DMS114 treated with DMSO at 0.1 percent for 48 hours (cell line): Measurements from ENCODE around the gene EEF1A2.
A peak's percentile ranks its signal among the peaks of the same experiment; 100 is the strongest.
"Not testable (repeated sequence)": the region's sequence is repeated elsewhere in the genome, so short reads cannot be mapped to it uniquely, and the experiment has no call there.

ENCODE experiments used
- DNase-seq: peaks from one replicate; lab custom pipeline; 2025; ENCODE audit not compliant: unreplicated experiment; lab: John Stamatoyannopoulos, UW

EEF1A2 gene

DNA sequence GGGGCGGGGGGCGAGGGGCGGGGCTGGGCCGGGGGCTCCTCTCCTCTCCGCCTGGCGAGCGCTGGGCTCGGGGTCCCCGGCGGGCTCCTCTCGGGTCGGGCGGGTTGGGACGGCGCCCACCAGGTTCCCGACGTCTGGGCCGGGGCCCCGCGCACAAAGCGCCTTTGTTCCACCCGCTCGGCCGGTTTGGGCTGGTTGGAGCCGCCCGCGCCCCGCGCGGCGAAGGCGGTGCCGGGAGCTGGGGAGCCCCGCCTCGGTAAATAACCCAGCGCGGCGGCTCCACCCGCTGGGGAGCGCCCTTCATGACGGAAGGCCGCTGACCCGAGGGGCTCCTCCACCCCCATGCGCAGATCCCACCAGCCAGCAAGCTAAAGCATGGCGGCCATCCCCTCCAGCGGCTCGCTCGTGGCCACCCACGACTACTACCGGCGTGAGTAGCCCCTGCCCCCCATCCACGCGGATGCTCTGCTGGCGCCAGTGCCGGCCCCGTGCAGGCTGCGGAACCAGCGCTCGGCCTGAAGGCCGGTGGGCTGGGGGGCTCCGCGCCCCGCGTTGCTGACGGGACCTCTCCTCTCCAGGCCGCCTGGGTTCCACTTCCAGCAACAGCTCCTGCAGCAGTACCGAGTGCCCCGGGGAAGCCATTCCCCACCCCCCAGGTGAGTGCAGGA, 22.2 kb upstream of the EEF1A2 start:
- DNase-seq = no peak

DNA sequence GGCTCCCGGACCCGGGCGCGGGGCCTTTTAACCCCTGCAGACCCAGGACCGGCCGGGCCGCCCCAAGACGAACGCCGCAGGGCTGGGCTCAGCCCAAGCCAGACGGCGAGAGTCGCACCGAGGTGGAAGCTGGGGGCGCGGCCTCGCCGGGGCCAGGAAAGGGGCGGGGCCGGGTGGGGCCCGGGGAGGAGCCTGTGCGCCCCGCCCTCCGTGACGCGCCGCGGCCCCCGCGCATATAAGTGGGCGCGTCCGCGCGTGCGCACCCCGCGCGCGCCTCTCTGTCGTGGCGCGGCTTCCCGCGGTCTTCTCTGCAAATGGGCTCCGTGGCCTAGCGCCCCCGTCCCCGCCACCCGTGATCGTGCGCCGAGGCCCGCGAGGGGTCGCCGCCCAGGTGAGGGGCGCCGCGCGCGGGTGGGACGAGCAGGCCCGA, 21.6 kb upstream of the EEF1A2 start, which contains the start of gene PPDPF:
Gene PPDPF, plus strand, starts transcription at position 262 of the 430 bp plus-strand sequence. CDS start 544 bp downstream, outside the sequence.
- no peak for DNase-seq

DNA sequence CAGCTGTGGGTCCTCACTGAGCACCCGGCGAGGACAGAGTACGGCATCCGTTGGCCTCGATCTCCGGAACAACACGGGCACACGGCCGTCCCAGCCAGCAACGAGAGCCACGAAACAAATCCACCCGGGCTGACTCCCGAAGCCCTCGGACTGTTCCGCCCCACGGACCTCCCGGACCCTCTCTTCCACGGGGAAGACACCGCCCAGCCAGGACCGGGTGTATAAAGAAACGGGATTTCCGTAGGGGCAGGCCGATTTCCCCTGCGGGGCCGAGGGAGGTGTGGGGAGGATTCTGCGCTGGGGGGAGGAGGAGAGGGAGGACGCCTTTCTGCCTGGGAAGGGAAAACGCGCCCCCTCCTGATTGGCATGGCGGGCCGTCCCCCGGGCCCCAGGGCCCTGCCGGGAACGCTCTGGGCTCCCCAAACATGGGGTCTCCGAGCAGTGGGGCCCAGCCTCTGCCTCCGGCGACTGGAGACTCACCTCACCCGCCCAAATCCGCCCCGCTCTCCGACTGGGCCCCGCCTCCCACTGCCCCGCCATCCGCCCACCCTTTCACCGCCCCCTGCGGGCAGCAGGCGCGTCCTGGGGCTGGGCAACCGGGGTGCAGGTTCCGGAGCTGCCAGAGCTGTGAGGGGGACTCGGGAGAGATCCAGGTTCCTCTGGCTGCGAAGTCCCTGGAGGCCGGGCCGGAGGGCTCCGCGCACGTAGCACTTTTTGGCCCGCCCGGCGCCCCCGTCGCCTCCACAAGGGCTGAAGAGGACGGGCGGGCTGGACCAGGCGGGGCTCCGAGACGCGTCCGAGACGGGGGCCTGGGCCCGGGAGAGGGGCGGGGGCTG, 21.0 kb upstream of the EEF1A2 start:
- DNase-seq = peak; percentile 48

DNA sequence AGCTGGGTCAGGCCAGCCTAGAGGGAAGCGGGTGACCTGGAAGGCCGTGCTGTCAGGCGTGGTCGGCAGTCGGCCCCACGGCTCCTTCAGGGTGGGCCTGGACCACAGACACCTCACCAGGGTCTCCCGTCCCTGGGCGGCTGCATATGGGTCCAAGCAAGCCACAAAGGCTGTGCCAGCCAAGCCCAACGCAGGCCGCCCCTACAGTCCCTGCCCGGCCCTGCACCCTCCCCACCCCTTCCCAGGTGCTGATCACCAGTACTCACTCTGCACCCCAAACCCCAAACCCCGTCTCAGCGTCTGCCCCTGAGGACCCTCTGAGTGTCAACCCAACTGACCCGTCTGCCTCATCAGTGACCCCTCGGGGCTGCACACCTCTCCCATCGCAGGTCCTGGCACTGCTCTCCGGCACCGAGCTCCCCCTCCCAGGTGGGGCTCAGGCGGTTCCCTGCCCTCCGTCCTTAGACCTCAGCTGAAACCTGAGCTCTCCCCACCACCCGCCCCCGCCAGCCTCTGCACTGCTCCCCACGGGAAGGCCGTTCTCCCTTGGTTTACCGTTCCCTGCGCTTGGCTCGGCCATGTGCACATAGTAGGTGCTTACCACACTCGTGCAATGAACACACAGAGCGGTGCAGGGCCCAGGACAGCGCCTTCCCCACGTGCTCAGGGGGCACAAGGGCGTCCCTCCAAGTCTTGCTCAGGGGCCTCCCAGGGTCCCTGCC, 20.2 kb upstream of the EEF1A2 start:
- no peak for DNase-seq

DNA sequence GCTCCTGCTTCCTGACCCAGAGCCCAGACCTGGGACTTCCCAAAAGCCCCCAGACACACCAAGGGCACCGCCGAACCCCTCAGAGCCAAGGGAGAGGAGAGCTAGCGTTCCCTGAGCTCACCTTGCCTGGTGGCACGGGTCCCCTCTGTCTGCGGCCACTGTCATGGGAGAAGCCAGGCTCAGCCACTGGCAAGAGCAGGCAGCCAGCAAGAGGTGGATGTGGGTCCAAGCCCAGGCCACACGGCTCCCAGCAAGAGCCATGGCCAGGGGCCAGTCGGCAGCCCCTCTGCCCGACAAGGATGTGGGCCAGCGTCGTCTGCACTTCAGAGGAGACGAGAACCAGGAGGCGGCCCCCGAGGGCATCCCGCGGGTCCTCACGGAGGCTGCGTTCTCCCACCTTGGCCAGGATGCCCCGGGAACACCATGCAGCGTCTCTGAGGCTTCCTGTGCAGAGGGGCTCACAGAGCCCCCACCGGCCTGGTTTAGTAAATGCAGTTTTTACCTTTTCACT, 19.5 kb upstream of the EEF1A2 start:
- no peak for DNase-seq

DNA sequence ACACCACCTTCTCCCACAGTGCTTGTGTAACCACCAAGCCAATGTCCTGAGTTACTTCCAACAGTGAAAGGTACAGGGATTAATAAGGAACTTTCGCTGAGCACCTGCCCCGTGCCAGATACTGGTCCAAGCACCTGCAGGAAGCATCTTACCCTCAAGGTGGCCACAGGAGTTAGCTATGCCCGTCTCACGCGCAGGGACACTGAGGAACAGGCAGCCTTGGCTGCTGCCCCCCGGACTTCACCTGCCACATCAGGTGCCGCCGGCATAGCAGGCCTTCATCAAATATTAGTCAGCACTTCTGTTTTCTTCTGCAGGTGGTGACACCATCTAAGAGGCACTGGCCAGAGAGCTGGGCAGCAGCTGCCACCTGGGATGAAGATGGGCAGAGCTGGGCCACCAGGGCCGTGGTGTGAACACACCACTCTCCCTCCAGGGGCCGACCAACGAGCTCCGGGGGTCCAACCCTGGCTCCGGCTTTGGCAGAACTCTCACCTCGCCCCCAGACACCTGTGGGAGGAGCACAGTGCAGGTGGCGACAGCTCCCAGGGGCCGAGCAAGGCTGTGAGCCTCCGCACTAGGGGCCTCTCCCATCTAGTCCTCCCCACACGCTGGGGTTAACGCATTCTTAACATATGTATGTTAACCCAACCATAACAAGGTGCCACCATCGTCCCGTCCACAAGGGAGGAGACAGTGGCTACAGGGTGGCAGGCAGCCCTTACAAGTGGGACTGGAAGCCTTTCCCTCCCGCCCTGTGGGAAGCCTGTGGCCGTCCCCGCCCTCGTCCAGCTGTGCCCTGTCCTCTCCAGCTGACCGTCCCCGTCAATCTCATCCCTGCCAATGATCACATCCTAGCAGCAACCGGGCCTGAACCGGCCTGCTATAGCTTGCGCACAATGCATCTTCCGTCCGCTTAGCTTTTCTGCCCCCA, 18.8 kb upstream of the EEF1A2 start:
- DNase-seq = no peak

DNA sequence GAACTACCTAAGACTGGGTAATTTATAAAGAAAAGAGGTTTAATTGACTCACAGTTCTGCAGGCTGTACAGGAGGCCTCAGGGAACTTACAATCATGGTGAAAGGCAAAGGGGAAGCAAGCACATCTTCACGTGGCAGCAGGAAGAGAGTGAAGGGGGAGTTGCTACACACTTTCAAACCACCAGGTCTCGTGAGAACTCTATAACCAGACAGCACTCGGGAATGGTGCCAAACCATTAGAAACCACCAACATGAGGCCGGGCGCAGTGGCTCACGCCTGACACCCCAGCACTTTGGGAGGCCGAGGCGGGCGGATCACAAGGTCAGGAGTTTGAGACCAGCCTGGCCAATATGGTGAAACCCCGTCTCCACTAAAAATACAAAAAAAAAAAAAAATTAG, 15.6 kb upstream of the EEF1A2 start:
- not testable (repeated sequence) for DNase-seq

DNA sequence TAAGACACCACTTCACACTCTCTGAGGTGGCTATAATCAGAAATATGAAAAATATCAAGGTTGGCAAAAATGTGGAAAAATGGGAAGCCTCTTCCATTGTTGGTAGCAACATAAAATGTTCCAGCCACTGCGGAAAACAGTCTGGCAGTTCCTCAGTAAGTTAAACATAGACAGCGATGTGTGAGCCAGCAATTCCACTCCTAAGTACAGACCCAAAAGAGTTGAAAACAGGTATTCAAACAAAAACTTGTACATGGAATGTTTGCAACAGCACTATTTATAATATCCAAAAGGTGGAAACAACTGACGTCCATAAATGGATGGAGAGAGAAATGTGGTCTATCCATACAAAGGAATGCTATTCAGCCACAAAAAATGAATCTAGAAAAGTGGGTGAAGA, 14.3 kb upstream of the EEF1A2 start:
- DNase-seq = no peak

DNA sequence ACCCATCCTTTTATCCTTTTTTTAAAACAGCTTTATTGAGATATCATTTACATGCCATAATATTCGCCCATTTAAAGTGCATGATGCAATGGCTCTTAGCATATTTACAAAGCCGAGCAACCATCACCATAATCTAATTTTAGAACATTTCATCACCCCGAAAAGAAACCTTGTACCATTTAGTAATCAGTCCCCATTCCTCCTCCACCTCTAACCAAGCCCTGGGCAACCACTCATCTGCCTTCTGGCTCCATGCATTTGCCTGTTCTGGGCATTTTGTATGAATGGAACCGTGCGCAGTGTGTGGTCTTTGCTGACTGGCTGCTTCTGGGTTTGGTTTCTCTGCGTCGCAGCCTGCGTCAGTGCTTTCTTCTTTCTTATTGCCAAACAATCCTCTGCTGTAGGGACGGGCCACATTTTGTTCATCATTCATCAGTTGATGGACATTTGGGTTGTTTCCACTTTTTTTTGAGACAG, 10.2 kb upstream of the EEF1A2 start:
- DNase-seq = no peak

DNA sequence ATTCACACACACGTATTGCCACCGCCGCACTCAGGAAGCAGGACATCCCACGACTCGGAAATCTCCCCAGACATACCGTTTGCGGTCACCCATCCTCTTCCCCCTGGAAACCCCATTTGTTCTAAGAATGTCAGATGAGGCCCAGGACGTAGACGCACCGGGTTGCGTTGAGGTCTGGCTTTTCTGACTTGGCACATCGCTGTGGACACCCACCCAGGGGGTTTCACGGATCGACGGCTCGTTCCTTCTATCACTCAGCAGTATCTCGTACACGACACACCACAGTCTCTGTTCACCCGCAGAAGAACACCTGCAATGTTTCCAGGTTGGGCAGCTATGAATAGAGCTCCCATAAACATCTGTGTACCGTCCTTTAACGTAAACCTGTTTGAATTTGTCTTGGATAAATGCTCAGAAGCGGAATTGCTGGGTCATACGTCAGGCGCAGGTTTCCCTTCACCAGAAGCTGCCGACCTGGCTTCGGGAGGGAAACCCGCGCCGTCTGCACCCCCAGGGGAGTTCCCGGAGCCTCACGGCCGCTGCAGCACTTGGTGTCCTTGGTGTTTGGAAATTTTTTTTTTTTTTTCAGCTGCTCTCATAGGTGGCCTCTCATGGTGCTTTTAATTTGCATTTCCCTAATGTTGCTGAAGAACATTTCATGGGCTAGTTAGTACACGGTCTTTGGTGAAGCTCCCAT, 9.3 kb upstream of the EEF1A2 start:
- no peak for DNase-seq

DNA sequence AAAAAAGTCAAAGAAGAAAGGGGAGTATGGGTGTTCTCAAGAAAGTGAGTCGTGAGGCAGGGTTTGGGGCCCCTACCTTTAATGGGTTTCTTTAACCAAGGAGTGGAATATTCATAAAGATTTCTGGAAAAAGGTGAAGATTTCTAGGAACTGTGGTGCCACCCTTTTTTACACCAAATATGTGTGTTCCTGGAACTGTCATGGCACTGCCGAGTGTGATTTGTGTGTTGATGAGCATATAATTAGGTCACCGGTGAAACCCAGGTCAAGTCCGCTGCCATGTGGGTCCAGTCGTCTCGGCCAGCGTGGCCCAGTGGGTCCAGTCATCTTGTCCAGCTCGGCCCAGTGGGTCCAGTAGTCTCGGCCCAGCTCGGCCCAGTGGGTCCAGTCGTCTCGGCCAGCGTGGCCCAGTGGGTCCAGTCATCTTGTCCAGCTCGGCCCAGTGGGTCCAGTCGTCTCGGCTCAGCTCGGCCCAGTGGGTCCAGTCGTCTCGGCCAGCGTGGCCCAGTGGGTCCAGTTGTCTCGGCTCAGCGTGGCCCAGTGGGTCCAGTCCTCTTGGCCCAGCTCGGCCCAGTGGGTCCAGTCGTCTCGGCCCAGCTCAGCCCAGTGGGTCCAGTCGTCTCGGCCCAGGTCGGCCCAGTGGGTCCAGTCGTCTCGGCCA, 8.3 kb upstream of the EEF1A2 start:
- DNase-seq = no peak

DNA sequence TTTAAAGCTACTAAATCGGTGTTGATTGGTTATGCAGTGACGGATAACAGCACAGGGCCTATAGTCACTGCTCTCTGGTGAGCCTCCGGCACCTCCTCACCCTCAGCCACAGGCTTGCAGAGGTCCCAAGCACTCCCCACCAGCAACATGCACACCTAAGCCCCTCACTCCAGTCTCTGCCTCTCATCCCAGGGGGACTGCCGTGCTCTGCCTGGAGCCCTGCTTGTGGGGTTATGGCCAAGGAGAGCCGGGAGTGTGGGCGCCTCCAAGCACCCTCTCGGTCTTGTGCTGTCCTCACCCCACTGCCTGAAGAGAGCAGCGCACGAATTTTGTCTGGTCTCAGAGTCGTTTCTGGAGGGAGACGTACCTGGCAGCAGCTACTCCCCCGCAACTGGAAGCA, 6.8 kb upstream of the EEF1A2 start:
- no peak for DNase-seq

DNA sequence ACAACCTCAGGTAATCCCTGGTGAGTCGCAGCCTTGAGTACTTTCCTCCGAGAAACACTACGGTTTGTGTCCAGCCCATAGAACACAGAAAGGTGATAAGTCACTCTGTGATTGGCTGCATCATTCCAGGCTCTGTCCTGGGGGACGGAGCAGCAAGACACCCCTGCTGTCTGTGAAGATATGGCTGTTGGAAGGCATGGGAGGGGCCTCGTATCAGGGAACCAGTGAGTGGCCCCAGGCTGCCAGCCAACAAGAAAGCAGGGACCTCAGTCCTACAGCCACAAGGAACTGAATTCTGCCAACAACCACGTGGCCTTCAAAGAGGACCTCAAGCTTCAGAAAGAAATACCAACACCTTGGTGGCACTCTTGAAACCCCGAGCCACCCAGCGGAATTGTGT, 6.4 kb upstream of the EEF1A2 start:
- no peak for DNase-seq

DNA sequence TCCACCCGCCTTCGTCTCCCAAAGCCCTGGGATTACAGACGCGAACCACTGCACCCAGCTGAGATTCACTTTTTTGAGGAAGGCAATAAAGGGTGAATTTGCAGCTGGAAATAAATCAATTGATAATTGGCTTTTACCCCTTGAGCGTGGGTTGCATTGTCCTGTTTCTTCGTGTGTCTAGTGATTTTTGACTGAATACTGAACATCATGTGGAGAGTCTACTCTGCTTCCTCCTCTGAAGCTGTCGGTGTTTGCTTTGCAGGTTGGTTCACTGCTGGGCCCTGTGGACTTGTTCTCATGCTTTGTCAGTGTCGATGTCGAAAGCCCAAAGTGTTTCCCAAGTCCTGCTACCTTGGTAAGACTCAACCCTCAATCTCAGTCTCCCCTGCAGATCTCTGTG, 5.8 kb upstream of the EEF1A2 start:
- DNase-seq = no peak

DNA sequence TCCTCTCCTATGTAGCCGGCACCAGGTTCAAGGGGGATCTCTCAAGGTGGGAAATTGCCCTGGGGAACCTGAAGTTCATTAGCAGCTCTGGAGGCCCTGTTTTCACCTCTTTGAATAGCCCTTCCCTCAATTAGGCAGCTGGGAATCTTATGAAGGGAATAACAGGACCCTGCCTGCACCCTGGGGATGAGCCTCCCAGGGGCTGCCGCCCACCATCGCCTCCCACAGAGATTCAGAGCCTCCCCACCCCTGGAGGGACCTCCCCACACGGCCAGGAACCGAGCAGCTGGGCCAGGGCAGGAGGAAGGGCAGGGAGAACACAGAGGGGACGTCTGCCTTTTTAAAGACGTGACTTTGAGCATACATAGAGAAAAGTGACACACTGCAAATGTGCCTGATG, 4.6 kb upstream of the EEF1A2 start:
- no peak for DNase-seq

DNA sequence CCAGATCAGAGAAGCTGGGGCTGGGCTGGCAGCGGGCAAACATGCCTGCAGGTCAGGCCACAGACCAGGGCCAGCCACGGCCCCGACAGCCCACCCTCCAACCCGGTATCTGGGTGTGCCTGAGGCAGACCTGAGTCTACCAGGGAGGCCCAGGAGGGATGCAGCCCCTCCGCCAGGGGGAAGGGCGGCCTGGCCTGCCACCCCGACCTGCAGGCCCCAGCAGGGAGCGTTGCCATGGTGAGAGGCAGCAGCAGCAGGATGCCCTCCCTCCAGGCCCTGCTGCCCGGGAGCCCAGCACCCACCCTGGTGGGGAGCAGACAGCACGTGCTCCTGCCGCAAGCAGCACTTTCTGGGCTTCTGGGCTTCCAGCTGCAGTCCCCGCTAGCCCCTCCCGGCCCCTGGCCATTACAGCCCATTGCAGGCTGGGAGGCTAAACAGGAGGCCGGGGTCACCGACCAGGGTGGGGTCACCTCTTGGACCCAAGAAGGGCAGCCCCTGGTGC, 3.8 kb upstream of the EEF1A2 start:
- DNase-seq = no peak

DNA sequence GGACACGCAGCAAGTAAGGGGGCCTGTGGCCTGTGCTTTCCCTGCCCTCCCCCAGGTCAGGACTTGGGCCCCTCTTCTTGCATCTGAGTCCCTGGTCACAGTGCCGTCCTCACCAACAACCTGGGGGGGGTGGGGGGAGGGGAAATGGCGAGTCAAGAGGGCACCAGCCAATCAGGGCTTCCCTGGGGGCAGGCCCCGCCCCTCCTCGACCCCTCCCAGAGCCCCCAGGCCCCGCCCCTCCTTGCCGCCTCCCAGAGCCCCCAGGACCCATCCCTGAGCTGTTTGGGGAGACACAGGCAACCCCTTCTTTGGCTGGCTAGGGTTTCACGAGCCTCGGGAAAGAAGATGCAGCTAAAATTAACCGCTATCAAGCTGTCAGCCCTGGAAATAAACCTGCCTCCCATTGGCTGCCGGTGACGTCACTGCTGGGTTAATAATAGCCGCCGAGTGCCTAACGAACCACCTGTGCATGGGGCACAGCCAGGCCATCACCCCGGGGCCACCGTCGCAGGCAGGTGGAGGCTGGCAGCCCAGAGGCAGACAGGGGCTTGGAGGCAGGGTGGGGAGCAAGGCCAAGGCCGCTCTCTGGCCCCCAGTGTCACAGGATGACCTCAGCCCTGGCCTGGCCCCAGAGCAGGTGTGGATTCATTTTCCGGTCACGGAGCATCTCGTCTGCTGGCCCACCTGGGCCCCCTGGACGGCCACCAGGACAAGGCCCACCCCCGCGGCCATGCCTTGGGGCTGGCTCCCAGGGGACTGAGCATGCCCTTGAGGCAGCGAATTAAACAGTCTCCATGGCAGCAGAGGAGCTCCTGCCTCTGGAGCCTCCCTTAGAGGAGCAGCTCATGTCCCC, 3.2 kb upstream of the EEF1A2 start:
- DNase-seq = no peak
